Spleen (tissue), 7 donors: ENCODE results near the gene KCNK4.

Experiments
- CTCF ChIP-seq, 11 experiments: fragments of 200-600 bp in 7 of 11; fragments of 450-650 bp in 4 of 11; sonication (generic) in 4 of 11; IDR thresholded peaks in 8 of 11; conservative IDR thresholded peaks in 3 of 11; 1 replicate in 7 of 11; 2 replicates in 4 of 11; pipeline versions ENCODE4 v1.4.0 to v1.8.0; 2016 to 2021; ENCODE audit warnings: antibody characterized with exemption in 11 of 11, inconsistent platforms in 4 of 11, mild to moderate bottlenecking in 1 of 11
- POLR2A ChIP-seq, 3 donors: fragments of 450-650 bp; IDR thresholded peaks; one replicate each; pipeline ENCODE4 v1.5.1; 2017; ENCODE audit warnings: antibody characterized with exemption in 3 of 3, mild to moderate bottlenecking in 1 of 3
- POLR2AphosphoS5 ChIP-seq, 3 donors: sonication (generic); formaldehyde crosslinking; IDR thresholded peaks; one replicate each; pipeline ENCODE4 v1.5.1; 2017; ENCODE audit warnings: antibody characterized with exemption in 3 of 3
- donor health status: DM: no; HTN: no; CAD: no; lungs with moderate emphysema.
- donor health status: DM: no; HTN: no; CAD: no.
- donor health status: DM: no; HTN: no; CAD: no.

- TF ChIP-seq CTCF (IDR thresholded peaks at IDR 0.05 in 8 of 11, conservative IDR thresholded peaks at IDR 0.05 in 3 of 11), result no peak
- no peak for TF ChIP-seq POLR2A (IDR thresholded peaks at IDR 0.05)
- TF ChIP-seq POLR2AphosphoS5 (IDR thresholded peaks at IDR 0.05), result no peak
These were observed 8.0 kb upstream of the KCNK4 start for GRCh38 chr11:64283092-64283491.
